Muscle of leg (tissue), 11 donors: Measurements from ENCODE around the gene TMEM62. TPM values are rescaled to one million over a fixed set of nuclear protein-coding genes. Genes with fewer than 3 reads are reported as not detected.
A peak's percentile ranks its signal among the peaks of the same experiment; 100 is the strongest.
"Not testable (repeated sequence)": the region's sequence is repeated elsewhere in the genome, so short reads cannot be mapped to it uniquely, and the experiment has no call there.

ENCODE experiments used
- DNase-seq: peaks from one replicate; pipeline ENCODE4 v3.0.0; 2013
- H3K27ac ChIP-seq: one replicate; pipeline ENCODE4 v1.5.1; 2013; ENCODE audit warnings: mild to moderate bottlenecking, low read length, control low read depth
- H3K27me3 ChIP-seq: one replicate; pipeline ENCODE4 v1.6.1; 2013; ENCODE audit warnings: low read length; ENCODE audit not compliant: control insufficient read depth, insufficient read depth
- H3K36me3 ChIP-seq: one replicate; pipeline ENCODE4 v1.6.1; 2013; ENCODE audit warnings: low read length; ENCODE audit not compliant: control insufficient read depth, insufficient read depth
- H3K4me1 ChIP-seq: one replicate; pipeline ENCODE4 v1.6.1; 2013; ENCODE audit warnings: low read length; ENCODE audit not compliant: control insufficient read depth, insufficient read depth
- H3K4me3 ChIP-seq: one replicate; pipeline ENCODE4 v1.5.1; 2013; ENCODE audit warnings: low read length, control low read depth
- H3K9me3 ChIP-seq: replicated peaks from 2 replicates; pipeline ENCODE4 v1.6.1; 2013; ENCODE audit warnings: low read depth, low read length; ENCODE audit not compliant: control insufficient read depth
- WGBS: methylation state at CpG from one replicate; pipeline ENCODE4 v1.1.5; 2013; ENCODE audit warnings: missing lambda C conversion rate; ENCODE audit not compliant: insufficient coverage; 5-methylcytosine and 5-hydroxymethylcytosine counted together
- polyA plus RNA-seq, 8 donors: library from polyadenylated mRNA; unstranded; fragments of 120-200 nt; gene quantifications; one replicate each; pipeline versions ENCODE4 v1.2.1 to v1.2.3, GENCODE V29; 2013; ENCODE audit warnings: inconsistent platforms in 1 of 8, low replicate concordance in 1 of 8; ENCODE audit not compliant: insufficient read length in 8 of 8, insufficient read depth in 1 of 8
- total RNA-seq: library from RNA; stranded (reverse); fragments of 120-200 nt; gene quantifications from one replicate; pipeline ENCODE4 v1.2.4, GENCODE V29; 2013

The TMEM62 gene
- total and polyA plus RNA-seq, 9 donors, result 4.8 to 12.1 (median 8.0) TPM

DNA sequence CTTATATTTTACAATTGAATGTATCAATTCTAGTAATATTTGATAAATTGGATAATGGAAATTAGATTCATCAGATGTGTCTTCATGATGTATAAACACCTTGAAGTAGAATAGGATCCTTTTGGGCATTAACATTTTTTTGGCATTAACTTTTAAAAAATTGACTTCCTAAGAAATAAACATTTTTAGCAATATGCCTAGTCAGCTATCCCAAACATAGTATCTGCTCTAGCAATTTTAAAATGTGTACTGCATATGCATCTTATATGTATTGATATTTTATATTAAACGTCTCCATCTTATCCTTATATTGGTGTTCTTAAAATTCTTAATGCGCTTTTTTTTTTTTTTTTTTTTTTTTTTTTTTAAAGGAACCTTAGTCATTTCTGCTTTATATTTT is 60.3 kb downstream of the TMEM62 start:
- no CpG with 5 or more reads among the region's 2 CpGs for whole genome bisulfite sequencing

DNA sequence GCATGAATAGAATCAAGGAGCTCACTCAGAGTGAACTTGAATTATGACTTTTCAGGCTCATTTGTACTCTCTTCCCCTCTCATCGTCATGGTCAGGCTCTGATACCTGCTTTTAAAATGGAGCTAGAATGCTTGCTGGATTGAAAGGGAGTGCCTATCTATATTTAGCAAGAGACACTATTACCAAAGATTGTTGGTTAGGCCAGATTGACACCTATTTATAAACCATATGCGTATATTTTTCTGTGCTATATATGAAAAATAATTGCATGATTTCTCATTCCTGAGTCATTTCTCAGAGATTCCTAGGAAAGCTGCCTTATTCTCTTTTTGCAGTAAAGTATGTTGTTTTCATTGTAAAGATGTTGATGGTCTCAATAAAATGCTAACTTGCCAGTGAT is 61.4 kb downstream of the TMEM62 start:
- no CpG with 5 or more reads among the region's 2 CpGs for WGBS
- Histone ChIP-seq H3K4me1 (no peaks in the 10 kb centered on the region), H3K36me3 (peaks cover 25% of the 10 kb centered on the region), H3K9me3 (no peaks in the 10 kb centered on the region), H3K27ac (no peak overlapping the region), H3K4me3 (no peak overlapping the region), H3K27me3 (no peaks in the 10 kb centered on the region)
- no peak for DNase-seq

More for the DNA sequence above, 60.3 kb downstream of the TMEM62 start:
- no peak overlapping the region for H3K4me3 ChIP-seq
- H3K4me1 ChIP-seq, result no peaks in the 10 kb centered on the region
- H3K27ac ChIP-seq, result no peak overlapping the region
- H3K27me3 ChIP-seq, result no peaks in the 10 kb centered on the region
- DNase-seq, result no peak
- H3K36me3 ChIP-seq, result peaks cover 29% of the 10 kb centered on the region
- no peaks in the 10 kb centered on the region for H3K9me3 ChIP-seq

DNA sequence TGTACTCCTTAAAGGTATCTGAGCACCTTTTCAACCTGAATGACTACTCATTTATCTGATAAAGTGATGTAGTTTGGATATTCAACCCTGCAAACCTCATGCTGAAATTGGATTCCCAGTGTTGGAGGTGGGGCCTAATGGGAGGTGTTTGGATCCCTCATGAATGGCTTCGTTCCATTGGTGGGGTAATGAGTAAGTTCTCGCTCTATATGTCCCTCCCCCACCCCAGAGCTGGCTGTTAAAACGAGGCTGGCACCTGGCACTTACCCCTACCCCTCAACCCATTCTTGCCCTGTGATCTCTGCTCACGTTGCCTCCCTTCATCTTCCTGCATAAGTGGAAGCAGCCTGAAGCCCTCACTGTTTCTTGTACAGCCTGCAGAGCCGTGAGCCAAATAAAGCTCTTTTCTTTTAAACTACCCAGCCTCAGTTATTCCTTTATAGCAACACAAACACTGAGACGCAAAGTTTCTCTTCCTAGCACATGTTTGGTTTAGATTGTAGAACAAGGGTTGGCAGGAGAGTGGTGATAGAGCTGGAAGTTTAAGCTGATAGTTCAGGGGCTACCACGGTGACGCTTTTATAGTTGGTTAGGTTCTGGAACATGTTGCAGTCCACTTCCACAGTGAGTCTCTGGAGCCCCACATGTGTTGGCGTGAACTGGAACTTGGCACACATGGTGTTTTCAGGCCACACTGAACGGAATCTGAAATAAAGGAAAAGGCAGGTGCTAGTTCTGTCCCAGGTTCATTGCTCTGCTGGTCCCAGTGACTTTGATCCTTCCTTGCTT is 63.6 kb downstream of the TMEM62 start:
- no peak for DNase-seq
- 79% methylated on average over 6 of the region's 10 CpGs for WGBS
- Histone ChIP-seq H3K4me1 (no peaks in the 10 kb centered on the region), H3K9me3 (no peaks in the 10 kb centered on the region), H3K27ac (no peak overlapping the region), H3K27me3 (no peaks in the 10 kb centered on the region), H3K36me3 (peaks cover 12% of the 10 kb centered on the region), H3K4me3 (no peak overlapping the region)

DNA sequence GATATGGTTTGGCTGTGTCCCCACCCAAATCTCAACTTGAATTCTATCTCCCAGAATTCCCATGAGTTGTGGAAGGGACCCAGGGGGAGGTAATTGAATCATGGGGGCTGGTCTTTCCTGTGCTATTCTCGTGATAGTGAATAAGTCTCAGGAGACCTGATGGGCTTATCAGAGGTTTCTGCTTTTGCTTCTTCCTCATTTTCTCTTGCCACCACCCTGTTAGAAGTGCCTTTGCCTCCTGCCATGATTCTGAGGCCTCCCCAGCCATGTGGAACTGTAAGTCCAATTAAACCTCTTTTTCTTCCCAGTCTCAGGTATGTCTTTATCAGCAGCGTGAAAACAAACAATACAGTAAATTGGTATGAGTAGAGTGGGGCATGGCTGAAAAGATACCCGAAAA is 64.4 kb downstream of the TMEM62 start:
- H3K36me3 ChIP-seq, result not testable (repeated sequence)

DNA sequence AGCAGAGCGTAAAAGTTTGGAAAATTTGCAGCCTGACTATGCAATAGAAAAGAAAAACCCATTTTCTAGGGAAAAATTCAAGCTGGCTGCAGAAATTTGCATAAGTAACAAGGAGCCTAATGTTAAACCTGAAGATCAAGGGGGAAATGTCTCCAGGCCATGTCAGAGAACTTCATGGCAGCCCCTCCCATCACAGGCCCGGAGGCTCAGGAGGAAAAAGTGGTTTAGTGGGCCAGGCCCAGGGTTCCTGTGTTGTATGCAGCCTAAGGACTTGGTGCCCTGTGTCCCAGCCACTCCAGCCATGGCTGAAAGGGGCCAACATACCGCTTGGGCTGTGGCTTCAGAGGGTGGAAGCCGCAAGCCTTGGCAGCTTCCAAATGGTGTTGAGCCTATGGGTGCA is 65.2 kb downstream of the TMEM62 start:
- not testable (repeated sequence) for H3K36me3 ChIP-seq, H3K27me3 ChIP-seq
- WGBS, result 96% methylated on average over 3 of the region's 4 CpGs

More for the DNA sequence above, 64.4 kb downstream of the TMEM62 start:
- not testable (repeated sequence) for H3K27me3 ChIP-seq, H3K4me1 ChIP-seq, H3K4me3 ChIP-seq, H3K27ac ChIP-seq, H3K9me3 ChIP-seq, DNase-seq
- WGBS, result 100% methylated on average over 2 of the region's 3 CpGs

DNA sequence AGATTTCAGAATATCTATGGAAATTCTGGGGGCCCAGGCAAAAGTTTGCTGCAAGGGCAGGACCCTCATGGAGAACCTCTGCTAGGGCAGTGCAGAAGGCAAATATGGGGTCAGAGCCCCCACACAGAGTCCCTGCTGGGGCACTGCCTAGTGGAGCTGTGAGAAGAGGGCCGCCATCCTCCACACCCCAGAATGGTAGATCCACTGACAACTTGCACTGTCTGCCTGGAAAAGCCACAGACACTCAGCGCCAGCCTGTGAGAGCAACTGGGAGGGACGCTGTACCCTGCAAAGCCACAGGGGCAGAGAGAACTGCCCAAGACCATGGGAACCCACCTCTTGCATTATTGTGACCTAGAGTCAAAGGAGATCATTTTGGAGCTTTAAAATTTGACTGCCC is 65.6 kb downstream of the TMEM62 start:
- Histone ChIP-seq H3K36me3 (peaks cover 3% of the 10 kb centered on the region), H3K4me1 (no peaks in the 10 kb centered on the region), H3K9me3 (no peaks in the 10 kb centered on the region), H3K27me3 (no peaks in the 10 kb centered on the region), H3K27ac (no peak overlapping the region), H3K4me3 (no peak overlapping the region)
- 100% methylated on average over 2 of the region's 3 CpGs for WGBS
- no peak for DNase-seq

More for the DNA sequence above, 65.2 kb downstream of the TMEM62 start:
- not testable (repeated sequence) for H3K4me3 ChIP-seq, H3K4me1 ChIP-seq, H3K9me3 ChIP-seq, DNase-seq, H3K27ac ChIP-seq

DNA sequence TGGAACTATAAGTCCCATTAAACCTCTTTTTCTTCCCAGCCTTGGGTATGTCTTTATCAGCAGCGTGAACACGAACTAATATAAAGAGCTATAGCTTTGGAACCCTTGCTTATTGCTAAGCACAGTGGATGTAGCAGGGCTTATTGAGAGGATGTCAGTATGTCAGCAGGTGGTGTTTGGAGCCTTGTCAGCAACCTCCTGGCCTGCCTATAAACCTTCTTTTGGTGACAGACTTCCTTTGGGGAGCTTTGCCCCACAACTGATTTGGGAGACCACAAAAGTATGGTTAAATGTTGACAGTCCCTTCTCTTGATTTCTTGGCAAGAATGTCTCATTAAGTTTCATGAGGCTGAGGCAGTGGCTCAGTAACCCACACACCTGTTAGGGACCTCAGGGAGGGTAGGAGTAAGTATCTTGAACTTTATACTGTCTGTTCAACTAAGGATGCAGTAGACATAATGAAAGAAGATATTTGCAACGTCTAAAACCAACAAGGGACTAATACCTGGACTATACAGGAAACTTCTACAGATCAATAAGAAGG is 66.6 kb downstream of the TMEM62 start:
- H3K4me3 ChIP-seq, result no peak overlapping the region
- DNase-seq, result no peak
- H3K27me3 ChIP-seq, result peaks cover 2% of the 10 kb centered on the region
- no peaks in the 10 kb centered on the region for H3K36me3 ChIP-seq
- H3K27ac ChIP-seq, result no peak overlapping the region
- no peaks in the 10 kb centered on the region for H3K9me3 ChIP-seq
- no CpG with 5 or more reads among the region's 3 CpGs for WGBS
- no peaks in the 10 kb centered on the region for H3K4me1 ChIP-seq

DNA sequence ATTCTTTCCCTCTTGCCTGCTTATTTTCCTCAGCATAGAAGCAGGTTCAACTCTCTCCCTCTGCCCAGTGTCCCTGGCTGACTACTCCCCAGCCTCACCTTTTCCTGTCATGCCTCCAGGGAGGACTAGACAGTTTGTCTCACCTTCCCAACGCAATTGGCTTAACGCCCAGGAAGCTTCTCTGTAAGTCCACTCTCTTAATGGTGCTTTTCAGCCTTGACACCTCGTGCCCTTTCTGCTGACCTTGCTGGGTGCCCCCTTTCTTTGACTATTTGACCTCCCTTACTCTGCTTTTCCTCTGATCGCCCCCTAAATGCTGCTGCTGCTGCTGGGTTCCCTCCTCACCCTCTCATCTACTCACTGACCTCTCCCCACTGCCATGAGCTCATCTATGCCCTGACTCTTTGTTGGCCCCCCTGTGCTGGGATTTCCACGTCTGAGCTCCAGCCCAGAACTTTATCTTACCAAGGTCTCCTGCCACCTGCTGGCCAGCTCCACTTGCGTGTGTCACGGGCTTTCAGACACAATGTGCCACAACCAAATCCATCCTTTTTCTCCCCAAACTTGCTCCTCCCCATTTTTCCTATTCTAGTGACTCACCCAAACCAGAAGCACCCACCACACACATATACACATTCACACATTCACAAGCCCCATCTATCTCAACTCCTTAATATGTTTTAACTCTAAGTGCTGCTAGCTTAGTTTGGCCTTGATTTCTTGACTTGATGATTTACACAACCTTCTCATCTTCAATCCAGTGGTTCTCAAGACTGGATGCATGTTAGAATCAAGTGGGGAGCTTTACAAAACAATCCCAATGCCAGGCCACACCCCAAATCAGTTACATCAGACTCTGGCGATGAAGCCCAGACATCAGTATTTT is 70.9 kb downstream of the TMEM62 start:
- Histone ChIP-seq H3K27ac (no peak overlapping the region), H3K4me3 (no peak overlapping the region), H3K36me3 (no peaks in the 10 kb centered on the region), H3K4me1 (no peaks in the 10 kb centered on the region), H3K9me3 (no peaks in the 10 kb centered on the region), H3K27me3 (peaks cover 17% of the 10 kb centered on the region)
- 32% methylated on average over 8 of the region's 8 CpGs for WGBS
- peak; percentile 37 for DNase-seq

DNA sequence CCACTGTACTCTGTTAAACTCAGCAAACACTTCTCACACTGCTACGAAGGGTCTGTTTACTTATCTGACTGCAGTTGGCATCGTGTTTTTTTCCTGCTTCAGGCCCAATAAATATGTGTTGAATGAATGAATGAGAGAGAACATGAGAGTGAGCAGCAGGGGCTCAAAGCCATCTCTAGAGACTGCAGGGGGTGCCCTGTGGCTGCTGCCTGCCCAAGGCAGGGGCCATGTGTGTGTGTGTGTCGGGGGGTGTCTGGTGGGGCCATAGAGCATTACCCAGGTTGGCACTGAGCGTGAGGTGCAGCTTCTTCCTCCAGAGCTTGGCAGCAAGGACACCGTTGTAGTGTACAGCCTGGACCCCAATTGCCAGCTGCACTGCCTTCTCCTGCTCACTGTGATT is 72.7 kb downstream of the TMEM62 start:
- Histone ChIP-seq H3K9me3 (no peaks in the 10 kb centered on the region), H3K27ac (no peak overlapping the region), H3K4me3 (no peak overlapping the region), H3K36me3 (no peaks in the 10 kb centered on the region), H3K4me1 (no peaks in the 10 kb centered on the region), H3K27me3 (peaks cover 33% of the 10 kb centered on the region)
- WGBS, result 70% methylated on average over 2 of the region's 5 CpGs
- no peak for DNase-seq

DNA sequence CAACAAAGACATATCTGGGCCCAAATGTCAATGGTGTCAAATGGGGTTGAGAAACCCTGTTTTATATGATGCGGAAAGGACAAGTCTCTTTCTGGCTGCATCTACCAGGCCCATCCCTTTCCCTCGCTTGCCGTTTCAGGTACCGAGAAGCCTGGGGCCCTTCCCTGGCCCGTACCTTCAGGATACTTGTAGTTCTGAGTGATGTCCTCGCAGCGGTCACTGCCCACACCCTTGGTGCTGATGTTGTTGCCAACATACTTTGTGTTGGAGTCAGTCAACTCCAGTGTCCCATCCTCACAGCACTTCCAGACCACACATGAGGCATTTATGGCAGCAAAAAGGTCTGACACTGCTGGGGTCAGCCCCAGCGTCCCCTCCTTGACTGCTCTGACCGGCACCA is 73.6 kb downstream of the TMEM62 start:
- no peaks in the 10 kb centered on the region for H3K9me3 ChIP-seq
- no peaks in the 10 kb centered on the region for H3K36me3 ChIP-seq
- H3K4me1 ChIP-seq, result no peaks in the 10 kb centered on the region
- H3K27ac ChIP-seq, result no peak overlapping the region
- peaks cover 34% of the 10 kb centered on the region for H3K27me3 ChIP-seq
- H3K4me3 ChIP-seq, result no peak overlapping the region
- 78% methylated on average over 6 of the region's 9 CpGs for WGBS
- no peak for DNase-seq
